Measurements from ENCODE around the gene YLPM1.

The YLPM1 gene

DNA sequence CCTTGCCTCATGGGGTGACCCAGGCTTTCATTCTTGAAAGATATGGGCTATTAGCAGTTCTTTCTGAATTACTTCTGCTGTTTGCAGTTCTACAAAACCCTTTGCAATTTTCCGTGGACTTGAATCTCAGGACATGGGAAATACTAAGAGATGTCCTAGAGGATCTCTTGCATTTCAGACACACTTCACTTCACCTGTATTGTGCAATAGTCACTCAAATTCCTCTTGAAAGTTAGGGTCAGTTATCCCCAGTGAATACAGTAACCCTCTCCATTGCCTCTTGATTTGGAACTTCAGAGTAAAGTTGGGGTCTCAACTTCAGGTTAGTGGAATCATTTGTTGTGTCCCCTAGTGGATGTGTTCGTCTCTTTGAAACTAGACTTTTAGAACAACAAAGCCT lies 31.8 kb downstream of the YLPM1 start:
- H3K36me3 ChIP-seq (ENCODE audit: control insufficient read depth in 1 of 2, insufficient read depth in 2 of 2, low read length in 2 of 2), result peaks cover 10 to 36% of the 10 kb centered on the region in 2 donors
- H3K4me3 ChIP-seq (ENCODE audit: low read depth in 1 of 2, low read length in 2 of 2), result no peak overlapping the region
- H3K9me3 ChIP-seq (ENCODE audit: control insufficient read depth in 1 of 2, low read length in 2 of 2), result no peaks in the 10 kb centered on the region
- peaks cover 4 to 20% of the 10 kb centered on the region in 2 donors for H3K4me1 ChIP-seq (ENCODE audit: control insufficient read depth in 1 of 2, insufficient read depth in 2 of 2, low read length in 2 of 2)
- no peak overlapping the region for H3K27ac ChIP-seq (ENCODE audit: low read length)
- H3K27me3 ChIP-seq (ENCODE audit: low read depth, low read length), result no peaks in the 10 kb centered on the region

DNA sequence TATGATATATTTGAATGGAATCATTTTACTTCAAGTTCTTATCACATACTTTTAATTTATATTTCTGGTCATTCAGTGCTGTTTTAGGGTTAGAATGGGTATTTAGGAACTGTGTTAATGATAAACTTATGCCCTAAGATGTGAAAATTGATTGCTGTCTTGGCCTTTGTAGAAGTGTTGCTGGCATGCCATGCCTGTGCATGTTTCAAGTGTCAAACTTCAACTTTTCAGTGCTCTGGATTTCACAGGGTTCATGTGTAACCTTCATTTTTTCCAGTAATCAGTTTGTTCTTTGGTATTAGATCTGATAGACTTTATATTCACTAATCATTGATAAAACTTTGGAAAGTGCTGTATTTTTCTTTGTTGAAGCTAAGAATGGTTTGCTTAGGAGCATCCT lies 36.6 kb downstream of the YLPM1 start:
- no peak overlapping the region for H3K27ac ChIP-seq (ENCODE audit: low read length)
- no peaks in the 10 kb centered on the region for H3K27me3 ChIP-seq (ENCODE audit: low read depth, low read length)
- no peak overlapping the region for H3K4me3 ChIP-seq (ENCODE audit: low read depth in 1 of 2, low read length in 2 of 2)
- H3K4me1 ChIP-seq (ENCODE audit: control insufficient read depth in 1 of 2, insufficient read depth in 2 of 2, low read length in 2 of 2), result no peaks in the 10 kb centered on the region
- peaks cover 24 to 41% of the 10 kb centered on the region in 2 donors for H3K36me3 ChIP-seq (ENCODE audit: control insufficient read depth in 1 of 2, insufficient read depth in 2 of 2, low read length in 2 of 2)
- H3K9me3 ChIP-seq (ENCODE audit: control insufficient read depth in 1 of 2, low read length in 2 of 2), result no peaks in the 10 kb centered on the region

DNA sequence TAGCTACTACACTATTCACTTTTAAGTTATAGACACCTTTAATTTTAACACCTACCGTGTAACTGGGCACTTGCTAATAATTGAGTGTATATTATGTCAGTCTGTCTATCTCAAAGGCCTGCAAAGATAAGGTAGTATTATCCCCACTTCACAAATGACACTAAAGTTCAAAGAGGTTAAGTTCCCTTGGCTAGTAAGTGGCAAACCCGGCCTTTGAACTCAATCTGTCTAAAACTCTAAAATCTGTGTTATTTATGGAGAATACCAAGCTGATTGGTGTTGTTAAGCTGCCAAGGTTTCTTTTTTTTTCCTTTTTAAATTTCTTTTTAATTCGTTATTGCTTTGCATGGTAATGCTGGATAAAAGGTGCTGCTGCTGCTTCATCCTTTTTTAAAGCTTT lies 37.7 kb downstream of the YLPM1 start:
- no peak overlapping the region for H3K4me3 ChIP-seq (ENCODE audit: low read depth in 1 of 2, low read length in 2 of 2)
- H3K9me3 ChIP-seq (ENCODE audit: control insufficient read depth in 1 of 2, low read length in 2 of 2), result no peaks in the 10 kb centered on the region
- H3K4me1 ChIP-seq (ENCODE audit: control insufficient read depth in 1 of 2, insufficient read depth in 2 of 2, low read length in 2 of 2), result no peaks in the 10 kb centered on the region
- peaks cover 24 to 36% of the 10 kb centered on the region in 2 donors for H3K36me3 ChIP-seq (ENCODE audit: control insufficient read depth in 1 of 2, insufficient read depth in 2 of 2, low read length in 2 of 2)
- H3K27me3 ChIP-seq (ENCODE audit: low read depth, low read length), result no peaks in the 10 kb centered on the region
- no peak overlapping the region for H3K27ac ChIP-seq (ENCODE audit: low read length)

DNA sequence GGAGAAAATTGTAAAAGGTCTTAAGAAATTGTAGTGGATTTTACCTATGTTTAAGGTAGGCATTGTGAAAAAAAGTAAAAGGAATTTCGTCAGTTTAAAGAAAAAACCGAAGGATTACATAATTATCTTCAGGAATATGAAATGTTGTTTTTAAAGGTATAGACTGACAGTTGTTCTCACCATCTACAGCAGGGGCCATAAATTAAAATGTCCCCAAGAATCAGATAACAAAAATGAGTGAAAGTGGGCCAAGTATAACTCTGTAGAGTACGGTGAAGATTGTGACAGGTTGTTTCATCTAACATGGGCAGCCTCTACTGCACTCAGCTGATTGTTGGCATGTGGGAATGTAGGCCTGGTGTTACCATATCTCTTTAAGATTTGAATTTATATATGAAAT lies 38.3 kb downstream of the YLPM1 start:
- Histone ChIP-seq H3K9me3 (ENCODE audit: control insufficient read depth in 1 of 2, low read length in 2 of 2) (no peaks in the 10 kb centered on the region), H3K27ac (ENCODE audit: low read length) (no peak overlapping the region), H3K27me3 (ENCODE audit: low read depth, low read length) (no peaks in the 10 kb centered on the region), H3K36me3 (ENCODE audit: control insufficient read depth in 1 of 2, insufficient read depth in 2 of 2, low read length in 2 of 2) (peaks cover 24 to 30% of the 10 kb centered on the region in 2 donors), H3K4me3 (ENCODE audit: low read depth in 1 of 2, low read length in 2 of 2) (no peak overlapping the region), H3K4me1 (ENCODE audit: control insufficient read depth in 1 of 2, insufficient read depth in 2 of 2, low read length in 2 of 2) (no peaks in the 10 kb centered on the region)

DNA sequence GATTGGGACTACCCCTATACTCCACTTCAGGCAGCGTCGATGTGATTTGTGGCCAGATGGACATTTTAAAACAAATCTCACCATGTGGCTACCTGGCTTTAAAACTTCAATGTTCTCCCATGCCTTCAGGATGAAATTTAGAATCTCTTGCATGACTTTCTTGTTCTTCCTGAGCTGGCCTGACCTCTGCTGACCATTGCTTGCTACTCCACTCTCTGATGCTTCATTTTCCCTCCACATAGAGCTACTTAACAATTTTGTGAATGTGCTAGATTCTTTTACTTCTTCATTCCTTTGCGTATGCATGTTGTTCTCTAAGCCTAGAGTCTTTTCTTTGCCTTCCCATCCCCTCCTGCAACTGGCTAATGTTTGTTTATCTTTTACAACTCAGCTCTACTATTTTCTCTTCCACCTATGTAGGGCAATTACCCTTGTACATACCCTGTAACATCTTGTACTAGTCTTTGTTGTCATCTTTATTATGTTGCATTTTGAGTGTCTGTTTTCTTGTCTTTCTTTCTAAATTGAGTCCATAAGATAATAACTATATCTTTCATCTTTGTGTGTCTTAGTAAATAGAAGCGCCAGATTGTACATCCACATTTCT lies 41.2 kb downstream of the YLPM1 start:
- Histone ChIP-seq H3K27me3 (ENCODE audit: low read depth, low read length) (no peaks in the 10 kb centered on the region), H3K27ac (ENCODE audit: low read length) (no peak overlapping the region), H3K36me3 (ENCODE audit: control insufficient read depth in 1 of 2, insufficient read depth in 2 of 2, low read length in 2 of 2) (peaks cover 16 to 20% of the 10 kb centered on the region in 2 donors), H3K4me1 (ENCODE audit: control insufficient read depth in 1 of 2, insufficient read depth in 2 of 2, low read length in 2 of 2) (no peaks in the 10 kb centered on the region), H3K9me3 (ENCODE audit: control insufficient read depth in 1 of 2, low read length in 2 of 2) (no peaks in the 10 kb centered on the region), H3K4me3 (ENCODE audit: low read depth in 1 of 2, low read length in 2 of 2) (no peak overlapping the region)

DNA sequence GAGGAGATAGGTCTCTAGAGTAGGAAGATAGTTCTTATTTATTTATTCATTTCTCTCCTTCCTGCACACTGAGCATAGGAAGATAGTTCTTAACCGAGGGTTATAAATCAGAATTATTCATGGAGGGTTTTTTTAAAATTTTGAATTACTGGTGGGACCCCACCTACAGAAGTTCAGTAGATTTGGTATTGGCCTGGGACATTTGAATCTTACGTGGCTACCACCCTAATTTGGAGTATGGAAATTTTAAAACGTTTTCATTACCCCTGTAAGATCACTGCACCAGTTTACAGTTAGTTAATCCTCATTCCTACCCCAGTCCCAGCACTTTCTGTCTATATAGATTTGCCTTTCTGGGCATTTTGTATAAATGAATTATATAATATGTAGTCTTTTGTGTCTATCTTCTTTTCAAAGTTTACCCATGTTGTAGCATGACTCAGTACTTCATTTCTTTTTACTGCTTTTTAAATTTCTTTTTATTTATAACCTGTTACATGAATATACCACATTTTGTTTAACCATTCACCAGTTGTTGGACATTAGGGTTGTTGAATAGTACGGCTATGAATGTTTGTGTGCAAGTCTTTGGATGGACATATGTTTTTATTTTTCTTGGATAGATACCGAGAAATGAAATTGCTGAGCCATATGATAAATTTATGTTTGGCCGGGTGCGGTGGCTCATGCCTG lies 44.9 kb downstream of the YLPM1 start:
- Histone ChIP-seq H3K4me1 (ENCODE audit: control insufficient read depth in 1 of 2, insufficient read depth in 2 of 2, low read length in 2 of 2) (no peaks in the 10 kb centered on the region), H3K36me3 (ENCODE audit: control insufficient read depth in 1 of 2, insufficient read depth in 2 of 2, low read length in 2 of 2) (peaks cover 39 to 44% of the 10 kb centered on the region in 2 donors), H3K9me3 (ENCODE audit: control insufficient read depth in 1 of 2, low read length in 2 of 2) (no peaks in the 10 kb centered on the region), H3K27ac (ENCODE audit: low read length) (no peak overlapping the region), H3K27me3 (ENCODE audit: low read depth, low read length) (no peaks in the 10 kb centered on the region), H3K4me3 (ENCODE audit: low read depth in 1 of 2, low read length in 2 of 2) (no peak overlapping the region)

DNA sequence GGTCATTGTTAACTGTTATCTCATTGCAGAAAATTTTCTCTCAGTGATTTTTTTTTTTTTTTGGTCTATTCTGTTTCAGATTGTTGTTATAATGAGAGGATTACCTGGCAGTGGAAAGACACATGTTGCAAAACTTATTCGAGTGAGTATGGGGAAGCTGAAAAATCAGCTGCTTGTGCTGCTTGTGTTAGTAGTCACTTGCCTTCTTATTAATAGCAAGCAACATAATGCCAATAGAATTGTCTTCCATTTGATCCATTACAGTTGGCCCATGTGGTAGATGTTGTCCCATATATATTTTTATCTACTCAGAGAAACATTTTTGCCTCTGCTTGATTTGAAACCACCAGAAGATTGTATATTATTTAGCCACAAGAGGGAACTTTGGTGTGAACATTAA lies 53.0 kb downstream of the YLPM1 start:
- Histone ChIP-seq H3K27me3 (ENCODE audit: low read depth, low read length) (no peaks in the 10 kb centered on the region), H3K4me3 (ENCODE audit: low read depth in 1 of 2, low read length in 2 of 2) (no peak overlapping the region), H3K9me3 (ENCODE audit: control insufficient read depth in 1 of 2, low read length in 2 of 2) (no peaks in the 10 kb centered on the region), H3K27ac (ENCODE audit: low read length) (no peak overlapping the region), H3K36me3 (ENCODE audit: control insufficient read depth in 1 of 2, insufficient read depth in 2 of 2, low read length in 2 of 2) (peaks cover 53 to 77% of the 10 kb centered on the region in 2 donors), H3K4me1 (ENCODE audit: control insufficient read depth in 1 of 2, insufficient read depth in 2 of 2, low read length in 2 of 2) (no peaks in the 10 kb centered on the region)

DNA sequence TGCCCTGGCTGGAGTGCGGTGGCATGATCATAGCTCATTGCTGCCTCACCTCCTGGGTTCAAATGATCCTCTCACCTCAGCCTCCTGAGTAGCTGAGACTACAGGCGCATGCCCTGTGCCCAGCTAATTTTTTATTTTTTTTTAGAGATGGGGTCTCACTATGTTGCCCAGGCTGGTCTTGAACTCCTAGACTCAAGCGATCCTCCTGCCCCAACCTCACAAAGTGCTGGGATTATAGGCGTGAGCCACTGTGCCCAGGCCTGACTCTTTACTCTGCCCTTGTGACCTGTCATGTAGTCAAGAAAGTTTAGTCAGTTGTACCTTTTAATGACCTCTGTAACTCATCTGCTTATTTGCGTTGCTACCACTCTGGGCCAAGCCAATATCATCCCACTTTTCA lies 57.2 kb downstream of the YLPM1 start:
- Histone ChIP-seq H3K27ac (ENCODE audit: low read length) (no peak overlapping the region), H3K36me3 (ENCODE audit: control insufficient read depth in 1 of 2, insufficient read depth in 2 of 2, low read length in 2 of 2) (peaks cover 45 to 53% of the 10 kb centered on the region in 2 donors), H3K4me1 (ENCODE audit: control insufficient read depth in 1 of 2, insufficient read depth in 2 of 2, low read length in 2 of 2) (no peaks in the 10 kb centered on the region), H3K4me3 (ENCODE audit: low read depth in 1 of 2, low read length in 2 of 2) (no peak overlapping the region), H3K9me3 (ENCODE audit: control insufficient read depth in 1 of 2, low read length in 2 of 2) (no peaks in the 10 kb centered on the region), H3K27me3 (ENCODE audit: low read depth, low read length) (no peaks in the 10 kb centered on the region)

DNA sequence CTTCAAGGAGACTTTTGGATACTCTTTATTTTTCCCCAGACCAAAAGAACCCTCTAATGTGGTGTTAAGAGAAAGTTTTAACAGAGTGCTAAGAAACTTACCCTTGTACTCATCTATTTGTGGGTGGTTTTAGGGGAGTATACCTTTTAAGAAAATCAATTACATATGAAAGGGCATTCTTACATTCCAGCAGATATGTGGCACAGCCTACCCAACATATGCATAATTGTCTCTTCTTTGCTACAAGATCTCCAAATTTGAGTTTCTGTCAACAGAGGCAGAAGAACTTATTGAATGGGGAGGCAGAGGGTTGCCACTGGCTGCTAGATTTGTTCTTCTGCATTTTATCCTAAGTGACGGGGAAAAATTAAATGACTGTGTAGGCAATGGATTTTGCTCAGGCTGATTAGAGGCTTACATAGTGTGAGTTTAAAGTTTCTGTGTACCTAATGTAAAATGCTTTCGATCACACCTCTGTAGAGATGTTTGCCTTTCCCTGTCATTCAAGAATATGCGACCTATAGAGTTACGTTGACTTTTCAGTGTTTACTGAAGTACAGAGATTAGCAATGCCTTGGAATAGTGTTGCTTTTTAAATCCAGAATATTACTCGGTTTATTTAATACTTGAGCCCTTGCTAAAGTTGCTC lies 58.3 kb downstream of the YLPM1 start:
- Histone ChIP-seq H3K9me3 (ENCODE audit: control insufficient read depth in 1 of 2, low read length in 2 of 2) (no peaks in the 10 kb centered on the region), H3K36me3 (ENCODE audit: control insufficient read depth in 1 of 2, insufficient read depth in 2 of 2, low read length in 2 of 2) (peaks cover 39 to 53% of the 10 kb centered on the region in 2 donors), H3K4me1 (ENCODE audit: control insufficient read depth in 1 of 2, insufficient read depth in 2 of 2, low read length in 2 of 2) (no peaks in the 10 kb centered on the region), H3K4me3 (ENCODE audit: low read depth in 1 of 2, low read length in 2 of 2) (no peak overlapping the region), H3K27me3 (ENCODE audit: low read depth, low read length) (no peaks in the 10 kb centered on the region), H3K27ac (ENCODE audit: low read length) (no peak overlapping the region)

DNA sequence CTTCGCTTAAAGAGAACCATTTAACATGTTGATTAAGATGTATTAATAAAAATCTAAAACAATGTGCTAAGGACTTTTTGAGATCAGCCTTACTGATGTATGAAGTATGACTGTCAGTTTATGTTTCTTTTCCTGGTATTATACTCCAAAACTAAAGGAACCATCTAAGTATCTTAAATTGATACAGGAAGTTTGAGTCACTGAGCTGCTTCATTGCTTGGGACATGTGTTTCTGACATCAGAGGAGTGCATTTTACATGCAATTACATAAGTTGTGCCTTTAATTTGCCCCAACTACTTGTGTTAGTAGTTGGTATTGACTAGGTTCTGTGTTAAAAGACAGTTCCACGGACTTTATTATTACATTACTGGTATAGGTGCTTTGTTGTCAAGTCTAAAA lies 61.9 kb downstream of the YLPM1 start:
- Histone ChIP-seq H3K9me3 (ENCODE audit: control insufficient read depth in 1 of 2, low read length in 2 of 2) (no peaks in the 10 kb centered on the region), H3K4me1 (ENCODE audit: control insufficient read depth in 1 of 2, insufficient read depth in 2 of 2, low read length in 2 of 2) (no peaks in the 10 kb centered on the region), H3K27ac (ENCODE audit: low read length) (no peak overlapping the region), H3K4me3 (ENCODE audit: low read depth in 1 of 2, low read length in 2 of 2) (no peak overlapping the region), H3K36me3 (ENCODE audit: control insufficient read depth in 1 of 2, insufficient read depth in 2 of 2, low read length in 2 of 2) (peaks cover 33 to 39% of the 10 kb centered on the region in 2 donors), H3K27me3 (ENCODE audit: low read depth, low read length) (no peaks in the 10 kb centered on the region)

DNA sequence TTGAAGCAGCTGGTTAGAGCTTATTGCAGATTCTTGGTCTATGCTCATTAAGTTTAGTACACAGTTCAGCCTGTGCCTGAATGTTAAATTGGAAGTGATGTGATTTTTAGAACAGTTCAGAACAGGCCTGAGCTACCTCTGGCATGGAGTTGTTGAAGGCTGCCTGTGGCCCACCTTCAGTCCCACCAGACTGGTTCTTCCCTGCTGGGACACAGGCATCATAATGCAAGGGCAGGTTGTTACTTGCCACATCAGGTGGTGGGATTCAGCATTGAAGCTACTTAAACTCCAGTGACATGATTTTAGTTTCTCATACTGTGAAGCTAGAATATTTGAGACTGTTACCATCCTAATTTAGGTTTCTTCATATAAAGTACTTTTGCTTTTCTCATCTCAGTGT lies 63.5 kb downstream of the YLPM1 start:
- H3K36me3 ChIP-seq (ENCODE audit: control insufficient read depth in 1 of 2, insufficient read depth in 2 of 2, low read length in 2 of 2), result peaks cover 31 to 40% of the 10 kb centered on the region in 2 donors

More for the DNA sequence above, 63.5 kb downstream of the YLPM1 start:
- H3K27ac ChIP-seq (ENCODE audit: low read length), result no peak overlapping the region
- no peaks in the 10 kb centered on the region for H3K4me1 ChIP-seq (ENCODE audit: control insufficient read depth in 1 of 2, insufficient read depth in 2 of 2, low read length in 2 of 2)
- H3K9me3 ChIP-seq (ENCODE audit: control insufficient read depth in 1 of 2, low read length in 2 of 2), result no peaks in the 10 kb centered on the region
- no peak overlapping the region for H3K4me3 ChIP-seq (ENCODE audit: low read depth in 1 of 2, low read length in 2 of 2)
- H3K27me3 ChIP-seq (ENCODE audit: low read depth, low read length), result no peaks in the 10 kb centered on the region
